ENCODE results near the gene UBALD2. TPM values are rescaled to one million over a fixed set of nuclear protein-coding genes. Genes with fewer than 3 reads are reported as not detected.

Gene UBALD2
- total and polyA plus RNA-seq, 2 of the 13 experiments (the other 11 are each of a cell fraction or from before 2014, with no cell fraction given): 3.3 to 89.7 TPM

DNA sequence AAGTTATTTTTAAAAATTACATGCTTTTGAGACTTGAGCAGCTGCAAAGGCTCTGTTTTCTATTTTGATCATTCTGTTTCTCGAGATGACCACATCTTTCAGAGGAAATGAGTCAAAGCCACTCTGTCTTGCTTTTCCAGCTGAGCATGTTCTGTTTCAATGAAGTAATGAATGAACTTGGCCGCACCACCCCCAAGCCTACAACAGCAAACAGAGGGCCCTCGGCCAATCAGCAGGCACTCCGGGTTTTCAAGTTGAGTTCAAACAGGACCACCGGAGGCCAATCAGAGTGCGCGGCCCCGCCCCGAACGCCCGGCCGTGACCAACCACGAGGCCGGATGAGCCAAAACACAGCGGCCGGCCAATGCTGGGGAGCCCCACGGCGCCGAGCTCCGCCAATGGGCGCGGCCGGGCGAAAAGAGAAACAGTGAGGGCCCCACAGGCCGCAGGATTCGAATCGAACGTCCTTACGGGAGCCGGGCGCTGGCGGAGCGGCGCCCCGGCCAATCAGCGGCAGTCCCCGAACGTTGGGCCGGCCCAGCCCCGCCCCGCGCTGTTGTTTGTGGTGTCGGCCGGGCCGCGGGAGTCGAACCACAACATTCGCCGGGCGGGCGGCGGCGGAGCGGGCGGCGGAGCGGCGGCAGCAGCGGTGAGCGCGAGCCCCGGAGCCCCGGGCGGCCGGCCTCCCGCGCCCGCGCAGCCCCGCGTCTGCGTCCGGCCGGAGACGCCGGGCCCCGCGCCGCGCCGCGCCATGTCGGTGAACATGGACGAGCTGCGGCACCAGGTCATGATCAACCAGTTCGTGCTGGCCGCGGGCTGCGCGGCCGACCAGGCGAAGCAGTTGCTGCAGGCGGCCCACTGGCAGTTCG is at the start of gene UBALD2 (continued):
- TF ChIP-seq ZNF782 (CRISPR knock-in tag; IDR thresholded peaks at IDR 0.05; ENCODE audit: borderline replicate concordance): no peak
- peak; percentile 43; the same call in 1 of the 2 replicates for TF ChIP-seq TCF7 (IDR thresholded peaks at IDR 0.05; ENCODE audit: low read depth)
- TF ChIP-seq ZNF800 (CRISPR knock-in tag; IDR thresholded peaks at IDR 0.05): no peak
- TF ChIP-seq CBX1 (IDR thresholded peaks at IDR 0.05; ENCODE audit: low read depth): no peak
- TF ChIP-seq ZNF44 (CRISPR knock-in tag; IDR thresholded peaks at IDR 0.05): no peak
- TF ChIP-seq, protein P1, sequence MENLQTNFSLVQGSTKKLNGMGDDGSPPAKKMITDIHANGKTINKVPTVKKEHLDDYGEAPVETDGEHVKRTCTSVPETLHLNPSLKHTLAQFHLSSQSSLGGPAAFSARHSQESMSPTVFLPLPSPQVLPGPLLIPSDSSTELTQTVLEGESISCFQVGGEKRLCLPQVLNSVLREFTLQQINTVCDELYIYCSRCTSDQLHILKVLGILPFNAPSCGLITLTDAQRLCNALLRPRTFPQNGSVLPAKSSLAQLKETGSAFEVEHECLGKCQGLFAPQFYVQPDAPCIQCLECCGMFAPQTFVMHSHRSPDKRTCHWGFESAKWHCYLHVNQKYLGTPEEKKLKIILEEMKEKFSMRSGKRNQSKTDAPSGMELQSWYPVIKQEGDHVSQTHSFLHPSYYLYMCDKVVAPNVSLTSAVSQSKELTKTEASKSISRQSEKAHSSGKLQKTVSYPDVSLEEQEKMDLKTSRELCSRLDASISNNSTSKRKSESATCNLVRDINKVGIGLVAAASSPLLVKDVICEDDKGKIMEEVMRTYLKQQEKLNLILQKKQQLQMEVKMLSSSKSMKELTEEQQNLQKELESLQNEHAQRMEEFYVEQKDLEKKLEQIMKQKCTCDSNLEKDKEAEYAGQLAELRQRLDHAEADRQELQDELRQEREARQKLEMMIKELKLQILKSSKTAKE (CRISPR knock-in tag; IDR thresholded peaks at IDR 0.05; ENCODE audit: borderline replicate concordance): no peak
- TF ChIP-seq, protein P2, sequence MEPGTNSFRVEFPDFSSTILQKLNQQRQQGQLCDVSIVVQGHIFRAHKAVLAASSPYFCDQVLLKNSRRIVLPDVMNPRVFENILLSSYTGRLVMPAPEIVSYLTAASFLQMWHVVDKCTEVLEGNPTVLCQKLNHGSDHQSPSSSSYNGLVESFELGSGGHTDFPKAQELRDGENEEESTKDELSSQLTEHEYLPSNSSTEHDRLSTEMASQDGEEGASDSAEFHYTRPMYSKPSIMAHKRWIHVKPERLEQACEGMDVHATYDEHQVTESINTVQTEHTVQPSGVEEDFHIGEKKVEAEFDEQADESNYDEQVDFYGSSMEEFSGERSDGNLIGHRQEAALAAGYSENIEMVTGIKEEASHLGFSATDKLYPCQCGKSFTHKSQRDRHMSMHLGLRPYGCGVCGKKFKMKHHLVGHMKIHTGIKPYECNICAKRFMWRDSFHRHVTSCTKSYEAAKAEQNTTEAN (CRISPR knock-in tag; conservative IDR thresholded peaks at IDR 0.05): peak; percentile 68
- peak; percentile 26; the same call in 1 of the 2 replicates for TF ChIP-seq ARID3A (IDR thresholded peaks at IDR 0.05; ENCODE audit: low read depth, low read length)
- TF ChIP-seq ZNF557 (CRISPR knock-in tag; IDR thresholded peaks at IDR 0.05): 0 out of 2 replicates have a peak, but pooled peaks have one; percentile 28
- no peak for TF ChIP-seq ZNF12 (CRISPR knock-in tag; IDR thresholded peaks at IDR 0.05)
- TF ChIP-seq POLR2G (IDR thresholded peaks at IDR 0.05; ENCODE audit: low read depth, low read length): peak; percentile 81
- TF ChIP-seq SP1 (IDR thresholded peaks at IDR 0.05): no peak
- TF ChIP-seq SP1 (CRISPR knock-in tag; IDR thresholded peaks at IDR 0.05): peak; percentile 86
- TF ChIP-seq CHCHD3 (CRISPR knock-in tag; IDR thresholded peaks at IDR 0.05): peak; percentile 97
- peak; percentile 79; the same call in 1 of the 2 replicates for TF ChIP-seq HOXA3 (CRISPR knock-in tag; IDR thresholded peaks at IDR 0.05)
- TF ChIP-seq ARID4A (CRISPR knock-in tag; IDR thresholded peaks at IDR 0.05; ENCODE audit: borderline replicate concordance): peak; percentile 76; the same call in 1 of the 2 replicates
- peak; percentile 13; the same call in 1 of the 2 replicates for TF ChIP-seq GATAD2A (CRISPR knock-in tag; IDR thresholded peaks at IDR 0.05)
- peak; percentile 62; the same call in 1 of the 2 replicates for TF ChIP-seq SNAPC2 (CRISPR knock-in tag; IDR thresholded peaks at IDR 0.05)

All from HepG2 (cell line).